PC-9 (cell line): ENCODE results near the gene FAM222B. TPM values are rescaled to one million over a fixed set of nuclear protein-coding genes. Genes with fewer than 3 reads are reported as not detected.
A peak's percentile ranks its signal among the peaks of the same experiment; 100 is the strongest.

ENCODE experiments used
- BruUV-seq: library from RNA; stranded (reverse); fragments of 400-500 nt; replicated peaks from 2 replicates; lab custom pipeline; 2021; lab: Mats Ljungman, UMichigan
- CTCF ChIA-PET: fragments of 300-600 bp; sonication (Branson Sonifier 250); formaldehyde crosslinking; loops from one replicate; lab custom pipeline; 2022; ENCODE audit warnings: antibody characterized with exemption; lab: Charles Lee
- POLR2A ChIA-PET: fragments of 300-600 bp; sonication (Branson Sonifier 250); formaldehyde crosslinking; loops from one replicate; lab custom pipeline; 2022; ENCODE audit warnings: antibody characterized with exemption; ENCODE audit not compliant: unreplicated experiment; lab: Charles Lee
- DNase-seq, 2 experiments: peaks; one replicate each; pipeline versions ENCODE4 v3.0.0 to v3.0.0-alpha.2; 2015 to 2022; ENCODE audit warnings: mixed read lengths in 1 of 2
- H2AFZ ChIP-seq: fragments of 200-600 bp; sonication (generic); 2 replicates; pipeline ENCODE4 v1.8.1; 2017; ENCODE audit warnings: antibody characterized with exemption
- H3F3A ChIP-seq: fragments of 200-600 bp; sonication (generic); 2 replicates; pipeline ENCODE4 v1.8.1; 2017; ENCODE audit warnings: antibody characterized with exemption, mild to moderate bottlenecking, low read depth; ENCODE audit not compliant: insufficient read depth
- H3K27ac ChIP-seq: fragments of 200-600 bp; sonication (generic); 2 replicates; pipeline ENCODE4 v1.6.1; 2016; ENCODE audit warnings: mixed run types
- H3K27me3 ChIP-seq: fragments of 200-600 bp; sonication (generic); 2 replicates; pipeline ENCODE4 v1.6.1; 2016; ENCODE audit warnings: low read depth, mixed run types; ENCODE audit not compliant: insufficient read depth
- H3K36me3 ChIP-seq: fragments of 200-600 bp; sonication (generic); 2 replicates; pipeline ENCODE4 v1.6.1; 2016; ENCODE audit warnings: low read depth, mixed run types
- H3K4me1 ChIP-seq: fragments of 200-600 bp; sonication (generic); replicated peaks from 2 replicates; pipeline ENCODE4 v1.6.1; 2016; ENCODE audit warnings: mixed run types; ENCODE audit not compliant: insufficient read depth
- H3K4me2 ChIP-seq: fragments of 200-600 bp; sonication (generic); 2 replicates; pipeline ENCODE4 v1.6.1; 2017; ENCODE audit warnings: mixed run types
- H3K4me3 ChIP-seq: fragments of 200-600 bp; sonication (generic); 2 replicates; pipeline ENCODE4 v1.6.1; 2016; ENCODE audit warnings: mixed run types
- H3K79me2 ChIP-seq: fragments of 200-600 bp; sonication (generic); 2 replicates; pipeline ENCODE4 v1.6.1; 2017; ENCODE audit warnings: low read depth, mixed run types
- H3K9me2 ChIP-seq: fragments of 200-600 bp; sonication (generic); 2 replicates; pipeline ENCODE4 v1.8.1; 2017; ENCODE audit warnings: mild to moderate bottlenecking; ENCODE audit not compliant: insufficient read depth
- H3K9me3 ChIP-seq: fragments of 200-600 bp; sonication (generic); 2 replicates; pipeline ENCODE4 v1.8.1; 2016; ENCODE audit warnings: low read depth; ENCODE audit not compliant: insufficient read depth
- H4K20me1 ChIP-seq: fragments of 200-600 bp; sonication (generic); 2 replicates; pipeline ENCODE4 v1.8.1; 2017; ENCODE audit not compliant: insufficient read depth
- CTCF ChIP-seq: fragments of 200-600 bp; sonication (generic); conservative IDR thresholded peaks from 2 replicates; pipeline ENCODE4 v1.6.1; 2017; ENCODE audit warnings: mixed run types, antibody characterized with exemption, mild to moderate bottlenecking, moderate library complexity
- EZH2 ChIP-seq: fragments of 200-600 bp; sonication (generic); IDR thresholded peaks from 2 replicates; pipeline ENCODE4 v1.8.0; 2017; ENCODE audit warnings: antibody characterized with exemption, low read depth
- intact Hi-C: fragments of 100-400 bp; cut with micrococcal nuclease; formaldehyde crosslinking; loops from one replicate; pipeline ENCODE4 v1.10.0; 2022; ENCODE audit not compliant: unreplicated experiment
- total RNA-seq: library from RNA; stranded (reverse); gene quantifications from 2 replicates; pipeline ENCODE4 v1.2.3, GENCODE V29; 2021

The FAM222B gene
- total RNA-seq, 1 experiment from 2014 or later, result 26.4 TPM

GRCh38 chr17:28740406-28741357 lies 101.9 kb downstream of the FAM222B start:
- H3K36me3 ChIP-seq, result peaks cover 5% of the 10 kb centered on the region
- CTCF ChIA-PET, result no interaction called here
- peaks cover 27% of the 10 kb centered on the region for H3K4me1 ChIP-seq
- H4K20me1 ChIP-seq, result no peaks in the 10 kb centered on the region; the same call in 1 of the 2 replicates
- no peaks in the 10 kb centered on the region for H3K27me3 ChIP-seq
- H3K27ac ChIP-seq, result no peak overlapping the region
- TF ChIP-seq CTCF (no peak), EZH2 (no peak)
- peaks cover 36% of the 10 kb centered on the region for H3F3A ChIP-seq
- no TSS peak for BruUV-seq
- intact Hi-C loops, result no loop called here
- no peaks in the 10 kb centered on the region for H3K9me2 ChIP-seq
- no peak overlapping the region for H3K4me2 ChIP-seq
- H3K79me2 ChIP-seq, result peaks cover 18% of the 10 kb centered on the region
- POLR2A ChIA-PET, result no interaction called here
- H3K9me3 ChIP-seq, result no peaks in the 10 kb centered on the region; the same call in 1 of the 2 replicates
- no peak overlapping the region for H2AFZ ChIP-seq
- no peak overlapping the region for H3K4me3 ChIP-seq
- no peak for DNase-seq

DNA sequence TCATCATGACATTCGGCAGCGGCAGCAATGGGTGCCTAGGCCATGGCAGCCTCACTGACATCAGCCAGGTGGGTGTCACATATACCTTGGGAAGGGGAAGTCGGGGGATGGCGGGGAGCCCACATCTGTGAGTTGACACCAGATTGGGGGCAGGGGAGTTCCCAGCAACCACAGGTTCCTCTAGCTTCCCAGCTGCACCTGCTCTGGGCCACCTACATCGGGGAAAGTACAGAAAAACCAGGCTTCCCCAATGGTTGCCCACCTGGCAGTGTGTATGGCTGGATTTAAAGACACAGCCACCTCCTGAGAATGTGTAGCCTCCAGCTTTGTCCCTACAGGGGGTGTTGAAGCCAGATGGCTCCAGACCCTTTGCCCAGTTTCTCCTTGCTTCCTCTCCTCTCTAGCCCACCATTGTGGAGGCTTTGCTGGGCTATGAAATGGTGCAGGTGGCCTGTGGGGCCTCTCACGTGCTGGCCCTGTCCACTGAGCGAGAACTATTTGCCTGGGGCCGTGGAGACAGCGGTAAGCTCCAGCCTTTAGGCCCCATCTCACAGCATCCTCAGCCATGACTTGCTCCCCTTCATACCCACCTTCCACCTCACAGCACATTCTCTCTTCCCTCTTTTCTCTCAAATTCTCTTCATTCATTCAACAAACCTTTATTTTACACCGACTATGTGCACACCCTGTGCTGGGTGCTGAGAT lies 103.8 kb downstream of the FAM222B start:
- Histone ChIP-seq H2AFZ (no peak overlapping the region), H3K4me3 (no peak overlapping the region), H4K20me1 (no peaks in the 10 kb centered on the region), H3K4me1 (peaks cover 37% of the 10 kb centered on the region), H3K27me3 (no peaks in the 10 kb centered on the region), H3K36me3 (no peaks in the 10 kb centered on the region; the same call in 1 of the 2 replicates), H3K4me2 (peak overlapping the region; percentile 31; the same call in 1 of the 2 replicates), H3K79me2 (no peaks in the 10 kb centered on the region), H3K27ac (no peak overlapping the region), H3K9me3 (no peaks in the 10 kb centered on the region; the same call in 1 of the 2 replicates), H3K9me2 (no peaks in the 10 kb centered on the region), H3F3A (peaks cover 32% of the 10 kb centered on the region)
- ChIA-PET POLR2A (interaction anchor here (0.8 kb wide), 1 partner anchor 868 kb away, joined by 11 read pairs; no protein-coding TSS in a partner anchor), CTCF (no interaction called here)
- no TSS peak for BruUV-seq
- no peak for TF ChIP-seq EZH2
- TF ChIP-seq CTCF, result no peak
- intact Hi-C loops, result no loop called here
- DNase-seq, result no peak
